Testis (tissue), 2 donors: ENCODE measurements around the gene BAD.

Experiments
- CTCF ChIP-seq, 3 experiments: fragments of 450-650 bp in 2 of 3; fragments of 200-600 bp in 1 of 3; sonication (generic) in 1 of 3; IDR thresholded peaks; one replicate each; pipeline ENCODE4 v1.5.1; 2016 to 2019; ENCODE audit warnings: antibody characterized with exemption in 3 of 3, mild to moderate bottlenecking in 2 of 3, moderate library complexity in 1 of 3
- POLR2A ChIP-seq: fragments of 450-650 bp; IDR thresholded peaks from one replicate; pipeline ENCODE4 v1.6.1; 2017; ENCODE audit warnings: antibody characterized with exemption, mild to moderate bottlenecking, moderate library complexity

- TF ChIP-seq POLR2A (no peak), CTCF (IDR thresholded peaks at IDR 0.05) (no peak)
These were observed 61.8 kb downstream of the BAD start for GRCh38 chr11:64222651-64223000.
